Lung (tissue), 12 donors: ENCODE measurements around the gene HNRNPLL. TPM values are rescaled to one million over a fixed set of nuclear protein-coding genes. Genes with fewer than 3 reads are reported as not detected.
A peak's percentile ranks its signal among the peaks of the same experiment; 100 is the strongest.

Experiments
- ATAC-seq: fragments of 200-7000 bp; cut with Tn5 transposase; one replicate; pipeline ENCODE4 v1.9.1; 2020; ENCODE audit warnings: moderate number of reproducible peaks; ENCODE audit not compliant: insufficient read depth, low FRiP score
- DNase-seq, 3 donors: peaks; one replicate each; pipeline ENCODE4 v3.0.0-alpha.2; 2013 to 2017
- H3K27ac ChIP-seq, 2 donors: one replicate each; pipeline ENCODE4 v1.5.1; 2013; ENCODE audit warnings: mild to moderate bottlenecking in 2 of 2, moderate library complexity in 2 of 2, control low read depth in 1 of 2, inconsistent platforms in 1 of 2, low read depth in 1 of 2, low read length in 1 of 2
- H3K27me3 ChIP-seq, 3 donors: one replicate each; pipeline ENCODE4 v1.5.1; 2013; ENCODE audit warnings: low read length in 2 of 3; ENCODE audit not compliant: control insufficient read depth in 3 of 3, insufficient read depth in 3 of 3
- H3K36me3 ChIP-seq, 4 donors: one replicate each; pipeline ENCODE4 v1.5.1; 2013; ENCODE audit warnings: low read length in 4 of 4, mild to moderate bottlenecking in 1 of 4, moderate library complexity in 1 of 4; ENCODE audit not compliant: control insufficient read depth in 4 of 4, insufficient read depth in 4 of 4
- H3K4me1 ChIP-seq, 5 donors: one replicate each; pipeline ENCODE4 v1.5.1; 2013; ENCODE audit warnings: low read length in 5 of 5, mild to moderate bottlenecking in 2 of 5, moderate library complexity in 1 of 5; ENCODE audit not compliant: control insufficient read depth in 5 of 5, insufficient read depth in 5 of 5
- H3K4me3 ChIP-seq: one replicate; pipeline ENCODE4 v1.5.1; 2013; ENCODE audit warnings: mild to moderate bottlenecking, control low read depth, moderate library complexity
- H3K9ac ChIP-seq, 2 donors: one replicate each; pipeline ENCODE4 v1.5.1; 2013; ENCODE audit warnings: low read length in 2 of 2, control low read depth in 1 of 2; ENCODE audit not compliant: insufficient read depth in 1 of 2
- H3K9me3 ChIP-seq, 4 donors: one replicate each; pipeline ENCODE4 v1.5.1; 2013; ENCODE audit warnings: low read length in 3 of 4, mild to moderate bottlenecking in 1 of 4, moderate library complexity in 1 of 4; ENCODE audit not compliant: control insufficient read depth in 4 of 4, insufficient read depth in 3 of 4
- WGBS, 2 donors: extraction: QIAGEN DNeasy Blood & Tissue Kit; methylation state at CpG; one replicate each; pipeline ENCODE4 v1.1.7; 2013; 5-methylcytosine and 5-hydroxymethylcytosine counted together
- polyA plus RNA-seq, 2 donors: library from polyadenylated mRNA; stranded (reverse); fragments of 200-250 nt; gene quantifications; one replicate each; pipeline ENCODE4 v1.2.1, GENCODE V29; 2013
- total RNA-seq, 2 donors: library from RNA; depleted of rRNA in 1 of 2; stranded (reverse); fragments of >200 nt in 1 of 2; gene quantifications; one replicate each; pipeline ENCODE4 v1.2.1, GENCODE V29; 2014 to 2021
- TF ChIP-seq, protein P1 (sequence below): IDR thresholded peaks from 2 replicates; pipeline ENCODE4 v1.5.1; 2012; ENCODE audit warnings: mild to moderate bottlenecking; ENCODE audit errors: control extremely low read depth, extremely low read depth
- donor health status: control.
- donor health status: control.
- donor health status: Bipolar disorder and iron deficiency.
- donor health status: healthy.
- donor health status: DM: yes; HTN: yes; CAD: no.

The HNRNPLL gene
- total and polyA plus RNA-seq, 4 donors = 12.4 to 88.8 (median 30.7) TPM

DNA sequence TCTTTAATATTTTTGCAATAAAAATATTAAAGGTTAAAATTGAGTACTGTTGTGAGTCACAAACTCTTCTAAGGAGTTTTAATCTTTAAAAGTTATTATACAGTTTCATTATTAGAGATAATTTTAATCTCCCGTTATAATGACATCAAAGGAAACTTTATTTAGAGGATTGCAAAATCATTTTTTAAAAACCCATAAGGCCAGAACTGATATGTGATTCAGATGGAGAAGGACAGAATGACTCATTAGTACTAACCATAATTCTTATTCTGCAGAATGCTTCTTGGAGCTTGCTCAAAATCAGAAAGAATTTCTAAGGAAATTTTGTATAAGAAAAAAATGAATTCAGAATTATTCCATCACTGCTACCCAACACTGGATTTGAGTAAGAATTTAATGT is 12.5 kb upstream of the HNRNPLL start:
- Histone ChIP-seq H3K27ac (no peak overlapping the region), H3K4me1 (peaks cover 0 to 6% (median 4%) of the 10 kb centered on the region in 5 donors), H3K9me3 (no peaks in the 10 kb centered on the region), H3K36me3 (no peaks in the 10 kb centered on the region), H3K27me3 (no peaks in the 10 kb centered on the region), H3K9ac (no peak overlapping the region), H3K4me3 (no peak overlapping the region)
- no peak for DNase-seq
- TF ChIP-seq, protein P1, sequence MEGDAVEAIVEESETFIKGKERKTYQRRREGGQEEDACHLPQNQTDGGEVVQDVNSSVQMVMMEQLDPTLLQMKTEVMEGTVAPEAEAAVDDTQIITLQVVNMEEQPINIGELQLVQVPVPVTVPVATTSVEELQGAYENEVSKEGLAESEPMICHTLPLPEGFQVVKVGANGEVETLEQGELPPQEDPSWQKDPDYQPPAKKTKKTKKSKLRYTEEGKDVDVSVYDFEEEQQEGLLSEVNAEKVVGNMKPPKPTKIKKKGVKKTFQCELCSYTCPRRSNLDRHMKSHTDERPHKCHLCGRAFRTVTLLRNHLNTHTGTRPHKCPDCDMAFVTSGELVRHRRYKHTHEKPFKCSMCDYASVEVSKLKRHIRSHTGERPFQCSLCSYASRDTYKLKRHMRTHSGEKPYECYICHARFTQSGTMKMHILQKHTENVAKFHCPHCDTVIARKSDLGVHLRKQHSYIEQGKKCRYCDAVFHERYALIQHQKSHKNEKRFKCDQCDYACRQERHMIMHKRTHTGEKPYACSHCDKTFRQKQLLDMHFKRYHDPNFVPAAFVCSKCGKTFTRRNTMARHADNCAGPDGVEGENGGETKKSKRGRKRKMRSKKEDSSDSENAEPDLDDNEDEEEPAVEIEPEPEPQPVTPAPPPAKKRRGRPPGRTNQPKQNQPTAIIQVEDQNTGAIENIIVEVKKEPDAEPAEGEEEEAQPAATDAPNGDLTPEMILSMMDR = no peak
- 30 to 46% methylated on average over 1 of the region's 1 CpG for WGBS, 2 donors
- no peak for ATAC-seq

DNA sequence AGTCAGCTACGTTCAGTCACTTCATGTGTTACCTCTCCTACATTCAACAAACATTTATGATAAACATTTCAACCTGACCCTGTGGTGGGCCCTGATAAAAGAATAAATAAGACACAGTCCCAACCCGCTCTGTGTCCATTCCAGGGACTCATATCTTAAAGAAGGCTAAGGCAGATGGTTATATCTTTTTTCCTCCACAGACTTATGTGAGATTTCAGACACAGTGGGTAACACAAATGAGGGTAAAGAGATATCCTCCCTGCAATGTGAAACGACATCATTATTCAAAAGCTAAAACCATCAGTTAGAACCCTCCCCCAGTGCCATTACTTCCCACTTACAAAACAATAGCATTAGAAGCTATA is 11.1 kb upstream of the HNRNPLL start:
- Histone ChIP-seq H3K9ac (no peak overlapping the region), H3K27me3 (no peaks in the 10 kb centered on the region), H3K36me3 (no peaks in the 10 kb centered on the region), H3K4me1 (peaks cover 0 to 4% (median 0%) of the 10 kb centered on the region in 5 donors), H3K27ac (peak overlapping the region in 1 of 2 donors; percentile 24), H3K9me3 (no peaks in the 10 kb centered on the region), H3K4me3 (no peak overlapping the region)
- WGBS, 2 donors = 49 to 72% methylated on average over 3 of the region's 3 CpGs
- TF ChIP-seq, protein P1 = no peak
- ATAC-seq (no peak), DNase-seq (no peak)

DNA sequence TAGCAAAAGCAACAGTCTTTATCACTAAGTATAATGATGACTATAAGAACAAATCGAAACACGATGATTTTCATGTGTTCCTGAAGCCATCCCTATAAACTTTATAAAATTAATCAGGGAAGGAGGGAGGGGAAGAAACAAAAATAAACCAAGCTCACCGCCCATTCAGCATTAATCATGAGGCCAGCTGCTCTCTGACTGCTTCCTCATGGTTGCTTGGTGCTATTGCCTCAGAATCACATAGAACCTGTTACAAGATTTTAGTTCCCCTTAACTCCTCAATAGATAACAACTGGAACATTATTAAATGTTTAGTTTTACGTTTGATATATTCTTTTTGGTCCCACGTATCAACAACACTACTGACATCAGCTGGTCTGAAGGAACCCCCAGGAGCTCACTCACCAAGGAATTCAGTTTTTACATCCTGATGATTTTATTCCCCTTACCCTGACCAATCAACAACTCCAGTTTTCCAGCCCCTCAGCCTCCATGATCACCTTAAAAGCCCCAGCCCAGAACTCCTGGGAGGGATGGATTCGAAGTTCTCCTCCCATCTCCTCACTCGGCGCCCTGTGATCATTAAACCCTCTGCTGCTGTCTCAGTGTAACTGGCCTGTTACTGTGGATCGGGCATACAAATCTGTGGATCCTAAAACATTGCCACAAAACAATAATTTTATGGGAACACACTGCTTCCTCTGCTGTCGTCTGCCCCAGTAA is 10.6 kb upstream of the HNRNPLL start:
- H3K4me3 ChIP-seq = no peak overlapping the region
- TF ChIP-seq, protein P1 = no peak
- peak overlapping the region in 1 of 2 donors; percentile 24 for H3K27ac ChIP-seq
- ATAC-seq (no peak), DNase-seq (peak in 1 of 3 donors; percentile 35)
- no peaks in the 10 kb centered on the region for H3K27me3 ChIP-seq
- no peaks in the 10 kb centered on the region for H3K36me3 ChIP-seq
- H3K9ac ChIP-seq = no peak overlapping the region
- H3K4me1 ChIP-seq = peaks cover 0 to 2% (median 0%) of the 10 kb centered on the region in 5 donors
- 56 to 65% methylated on average over 10 of the region's 10 CpGs for WGBS, 2 donors
- H3K9me3 ChIP-seq = no peaks in the 10 kb centered on the region
